IPS-18c (cell line): ENCODE measurements around the gene FBRS.

ENCODE experiments used
- H3K4me3 ChIP-seq: 2 replicates; pipeline ENCODE4 v1.7.0; 2013; ENCODE audit warnings: low read depth, mild to moderate bottlenecking, low read length, moderate library complexity; ENCODE audit not compliant: insufficient read depth
- H3K9me3 ChIP-seq: one replicate; pipeline ENCODE4 v1.6.1; 2013; ENCODE audit warnings: mild to moderate bottlenecking, low read length, moderate library complexity; ENCODE audit not compliant: control insufficient read depth, insufficient read depth

FBRS gene

GRCh38 chr16:30706046-30706445 lies 47.8 kb downstream of the FBRS start:
- no peaks in the 10 kb centered on the region for H3K9me3 ChIP-seq
- no peak overlapping the region for H3K4me3 ChIP-seq

- no peak overlapping the region for H3K4me3 ChIP-seq
Measured at GRCh38 chr16:30710971-30711370, 52.7 kb downstream of the FBRS start.

GRCh38 chr16:30711712-30712111 lies 53.5 kb downstream of the FBRS start:
- Histone ChIP-seq H3K4me3 (no peak overlapping the region), H3K9me3 (no peaks in the 10 kb centered on the region)

More at GRCh38 chr16:30710971-30711370, 52.7 kb downstream of the FBRS start:
- no peaks in the 10 kb centered on the region for H3K9me3 ChIP-seq

- Histone ChIP-seq H3K9me3 (no peaks in the 10 kb centered on the region), H3K4me3 (no peak overlapping the region)
Measured at GRCh38 chr16:30715750-30716445, 57.7 kb downstream of the FBRS start.

GRCh38 chr16:30720086-30720485 lies 61.9 kb downstream of the FBRS start:
- H3K4me3 ChIP-seq, result no peak overlapping the region
- H3K9me3 ChIP-seq, result no peaks in the 10 kb centered on the region
